Measurements from ENCODE around the gene CFAP161. TPM values are rescaled to one million over a fixed set of nuclear protein-coding genes. Genes with fewer than 3 reads are reported as not detected.
"Not testable (repeated sequence)": the region's sequence is repeated elsewhere in the genome, so short reads cannot be mapped to it uniquely, and the experiment has no call there.

The CFAP161 gene
- total RNA-seq, 2 donors from 2014 or later, result not detected

- intact Hi-C loops (cut with DNase I, micrococcal nuclease), result loop anchor here in 1 of 2 donors (10.0 kb wide), 1 partner anchor 112 kb away; no protein-coding TSS in a partner anchor
- DNase-seq (no peak), ATAC-seq (no peak)
These were observed 18.3 kb downstream of the CFAP161 start for GRCh38 chr15:81152339-81152738.

GRCh38 chr15:81152799-81153198, 18.7 kb downstream of the CFAP161 start:
- ATAC-seq, result no peak
- intact Hi-C loops (cut with DNase I, micrococcal nuclease), result loop anchor here in 1 of 2 donors (10.0 kb wide), 1 partner anchor 112 kb away; no protein-coding TSS in a partner anchor

GRCh38 chr15:81155375-81156218, 21.5 kb downstream of the CFAP161 start:
- ATAC-seq, result peak; percentile 50
- intact Hi-C loops (cut with DNase I, micrococcal nuclease), result loop anchor here (5.0 to 10.0 kb wide), 2 partner anchors 109 to 112 kb away; no protein-coding TSS in a partner anchor
- no peak for DNase-seq

More at GRCh38 chr15:81152799-81153198, 18.7 kb downstream of the CFAP161 start:
- DNase-seq, result no peak

GRCh38 chr15:81156324-81156723, 22.3 kb downstream of the CFAP161 start:
- DNase-seq (no peak), ATAC-seq (no peak)
- intact Hi-C loops (cut with DNase I, micrococcal nuclease), result loop anchor here (5.0 to 10.0 kb wide), 2 partner anchors 108 to 111 kb away; no protein-coding TSS in a partner anchor

GRCh38 chr15:81157195-81157938, 23.3 kb downstream of the CFAP161 start:
- intact Hi-C loops (cut with DNase I, micrococcal nuclease), result loop anchor here (5.0 to 10.0 kb wide), 2 partner anchors 107 to 110 kb away; no protein-coding TSS in a partner anchor
- ATAC-seq (no peak), DNase-seq (no peak)

- DNase-seq (no peak), ATAC-seq (no peak)
- intact Hi-C loops (cut with DNase I, micrococcal nuclease), result loop anchor here (5.0 to 10.0 kb wide), 2 partner anchors 107 to 109 kb away; no protein-coding TSS in a partner anchor
These were observed 23.8 kb downstream of the CFAP161 start for GRCh38 chr15:81157939-81158223.

- intact Hi-C loops (cut with DNase I, micrococcal nuclease), result loop anchor here (5.0 to 10.0 kb wide), 2 partner anchors 106 to 109 kb away; no protein-coding TSS in a partner anchor
- not testable (repeated sequence) for DNase-seq, ATAC-seq
These were observed 24.5 kb downstream of the CFAP161 start for GRCh38 chr15:81158561-81158960.

- intact Hi-C loops (cut with DNase I, micrococcal nuclease), result no loop called here
- no peak for DNase-seq
- no peak for ATAC-seq
These were observed 26.5 kb downstream of the CFAP161 start for GRCh38 chr15:81160312-81161159.

- ATAC-seq, result no peak
These were observed 27.1 kb downstream of the CFAP161 start for GRCh38 chr15:81161160-81161673.

GRCh38 chr15:81161851-81162250, 27.8 kb downstream of the CFAP161 start:
- DNase-seq (no peak), ATAC-seq (no peak)
- intact Hi-C loops (cut with DNase I, micrococcal nuclease), result no loop called here

More at GRCh38 chr15:81161160-81161673, 27.1 kb downstream of the CFAP161 start:
- no peak for DNase-seq
- intact Hi-C loops (cut with DNase I, micrococcal nuclease), result no loop called here

GRCh38 chr15:81163961-81164800, 30.1 kb downstream of the CFAP161 start:
- intact Hi-C loops (cut with DNase I, micrococcal nuclease), result no loop called here
- ATAC-seq, result no peak
- DNase-seq, result no peak

GRCh38 chr15:81165535-81165934, 31.5 kb downstream of the CFAP161 start:
- no peak for ATAC-seq

GRCh38 chr15:81166636-81167305, 32.7 kb downstream of the CFAP161 start:
- intact Hi-C loops (cut with DNase I, micrococcal nuclease), result no loop called here
- DNase-seq (no peak), ATAC-seq (no peak)

More at GRCh38 chr15:81165535-81165934, 31.5 kb downstream of the CFAP161 start:
- intact Hi-C loops (cut with DNase I, micrococcal nuclease), result no loop called here
- no peak for DNase-seq

GRCh38 chr15:81168131-81168526, 34.1 kb downstream of the CFAP161 start:
- intact Hi-C loops (cut with DNase I, micrococcal nuclease), result no loop called here
- no peak for ATAC-seq
- no peak for DNase-seq

GRCh38 chr15:81168644-81169043, 34.6 kb downstream of the CFAP161 start:
- intact Hi-C loops (cut with DNase I, micrococcal nuclease), result no loop called here
- DNase-seq (no peak), ATAC-seq (no peak)

GRCh38 chr15:81170511-81170910, 36.4 kb downstream of the CFAP161 start:
- no peak for DNase-seq
- intact Hi-C loops (cut with DNase I, micrococcal nuclease), result no loop called here
- no peak for ATAC-seq

- intact Hi-C loops (cut with DNase I, micrococcal nuclease), result no loop called here
- DNase-seq (no peak), ATAC-seq (no peak)
These were observed 37.2 kb downstream of the CFAP161 start for GRCh38 chr15:81171286-81171685.

Measured in left colon (tissue), 2 donors.